ENCODE data around the gene RAB41.

The RAB41 gene

DNA sequence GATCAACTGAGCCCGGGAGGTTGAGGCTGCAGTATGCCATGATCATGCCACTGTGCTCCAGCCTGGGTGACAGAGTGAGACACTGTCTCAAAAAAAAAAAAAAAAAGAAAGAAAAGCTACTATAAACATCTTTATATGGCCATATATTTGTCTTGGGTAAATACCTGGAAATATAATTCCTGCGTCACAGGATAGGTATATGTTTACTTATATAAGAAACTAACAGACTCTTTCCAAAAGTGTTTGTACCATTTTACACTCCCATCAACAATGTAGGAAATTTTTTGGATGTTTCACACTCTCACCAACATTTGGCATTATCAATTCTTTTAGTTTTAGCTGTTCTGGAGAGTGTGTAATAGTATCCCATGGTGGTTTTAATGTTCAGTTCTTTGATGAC is 34.7 kb upstream of the RAB41 start:
- no peak overlapping the region for H2AK5ac ChIP-seq (ENCODE audit: low read length)
- H3K9ac ChIP-seq (ENCODE audit: low read length), result no peak overlapping the region
- no peak overlapping the region for H3K4ac ChIP-seq (ENCODE audit: low read depth, low read length)
- no peak overlapping the region for H3K4me2 ChIP-seq (ENCODE audit: low read length)
- no peaks in the 10 kb centered on the region for H3K36me3 ChIP-seq (ENCODE audit: control insufficient read depth, insufficient read depth, low read length)
- no peak overlapping the region for H2BK5ac ChIP-seq (ENCODE audit: low read length)
- H3K4me1 ChIP-seq (ENCODE audit: control insufficient read depth, low read depth, low read length), result no peaks in the 10 kb centered on the region
- H3K18ac ChIP-seq (ENCODE audit: low read length), result no peak overlapping the region
- H3K79me1 ChIP-seq (ENCODE audit: low read length), result no peaks in the 10 kb centered on the region
- no CpG with 5 or more reads among the region's 2 CpGs for WGBS (ENCODE audit: extremely low coverage, insufficient coverage, low lambda C conversion rate)
- DNase-seq, result no peak
- no peak overlapping the region for H2BK15ac ChIP-seq (replicated peaks; ENCODE audit: low read depth)
- no peak overlapping the region for H4K5ac ChIP-seq (ENCODE audit: low read length)
- H3K79me2 ChIP-seq (ENCODE audit: control insufficient read depth, insufficient read depth, low read length), result no peaks in the 10 kb centered on the region
- no peak overlapping the region for H4K8ac ChIP-seq (ENCODE audit: low read depth, low read length)
- H3K4me3 ChIP-seq (ENCODE audit: low read length), result no peak overlapping the region
- H3K23ac ChIP-seq (ENCODE audit: low read length), result no peak overlapping the region
- H3K27ac ChIP-seq (ENCODE audit: low read depth, low read length), result no peak overlapping the region
- no peak overlapping the region for H2BK120ac ChIP-seq (ENCODE audit: low read depth, low read length)
- no peaks in the 10 kb centered on the region for H3K27me3 ChIP-seq (ENCODE audit: insufficient read depth, low read length, poor library complexity)
- H3K56ac ChIP-seq (ENCODE audit: low read length), result no peak overlapping the region

DNA sequence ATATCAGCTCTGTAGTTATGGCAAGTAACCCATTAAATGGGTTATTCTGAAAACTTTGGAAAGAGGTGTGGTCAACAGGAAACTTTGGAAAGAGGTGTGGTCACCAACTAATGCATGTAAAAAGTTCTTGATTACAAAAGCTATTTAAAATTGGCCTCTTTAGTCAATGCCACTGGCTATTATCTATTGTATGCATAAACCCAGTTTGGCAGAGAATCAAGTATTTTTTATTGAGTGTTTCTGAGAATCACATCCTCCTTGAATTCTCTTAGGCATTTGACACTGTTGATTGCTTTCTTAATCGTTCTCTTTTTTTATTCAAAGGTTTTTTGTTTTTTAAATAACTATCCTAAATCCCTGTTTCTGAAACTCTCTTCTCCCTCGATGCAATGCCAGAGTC is 29.5 kb upstream of the RAB41 start:
- H2BK15ac ChIP-seq (replicated peaks; ENCODE audit: low read depth), result no peak overlapping the region
- H2AK5ac ChIP-seq (ENCODE audit: low read length), result no peak overlapping the region
- H3K4me1 ChIP-seq (ENCODE audit: control insufficient read depth, low read depth, low read length), result no peaks in the 10 kb centered on the region
- H4K5ac ChIP-seq (ENCODE audit: low read length), result no peak overlapping the region
- no peak overlapping the region for H3K4me2 ChIP-seq (ENCODE audit: low read length)
- no peak overlapping the region for H4K8ac ChIP-seq (ENCODE audit: low read depth, low read length)
- no CpG with 5 or more reads among the region's 2 CpGs for WGBS (ENCODE audit: extremely low coverage, insufficient coverage, low lambda C conversion rate)
- no peak overlapping the region for H3K56ac ChIP-seq (ENCODE audit: low read length)
- H2BK120ac ChIP-seq (ENCODE audit: low read depth, low read length), result no peak overlapping the region
- H2BK5ac ChIP-seq (ENCODE audit: low read length), result no peak overlapping the region
- no peaks in the 10 kb centered on the region for H3K36me3 ChIP-seq (ENCODE audit: control insufficient read depth, insufficient read depth, low read length)
- no peak overlapping the region for H3K9ac ChIP-seq (ENCODE audit: low read length)
- no peak overlapping the region for H3K23ac ChIP-seq (ENCODE audit: low read length)
- no peak overlapping the region for H3K4ac ChIP-seq (ENCODE audit: low read depth, low read length)
- H3K79me2 ChIP-seq (ENCODE audit: control insufficient read depth, insufficient read depth, low read length), result no peaks in the 10 kb centered on the region
- H3K27me3 ChIP-seq (ENCODE audit: insufficient read depth, low read length, poor library complexity), result no peaks in the 10 kb centered on the region
- no peak for DNase-seq
- no peak overlapping the region for H3K18ac ChIP-seq (ENCODE audit: low read length)
- H3K79me1 ChIP-seq (ENCODE audit: low read length), result no peaks in the 10 kb centered on the region
- no peak overlapping the region for H3K27ac ChIP-seq (ENCODE audit: low read depth, low read length)
- H3K4me3 ChIP-seq (ENCODE audit: low read length), result no peak overlapping the region

DNA sequence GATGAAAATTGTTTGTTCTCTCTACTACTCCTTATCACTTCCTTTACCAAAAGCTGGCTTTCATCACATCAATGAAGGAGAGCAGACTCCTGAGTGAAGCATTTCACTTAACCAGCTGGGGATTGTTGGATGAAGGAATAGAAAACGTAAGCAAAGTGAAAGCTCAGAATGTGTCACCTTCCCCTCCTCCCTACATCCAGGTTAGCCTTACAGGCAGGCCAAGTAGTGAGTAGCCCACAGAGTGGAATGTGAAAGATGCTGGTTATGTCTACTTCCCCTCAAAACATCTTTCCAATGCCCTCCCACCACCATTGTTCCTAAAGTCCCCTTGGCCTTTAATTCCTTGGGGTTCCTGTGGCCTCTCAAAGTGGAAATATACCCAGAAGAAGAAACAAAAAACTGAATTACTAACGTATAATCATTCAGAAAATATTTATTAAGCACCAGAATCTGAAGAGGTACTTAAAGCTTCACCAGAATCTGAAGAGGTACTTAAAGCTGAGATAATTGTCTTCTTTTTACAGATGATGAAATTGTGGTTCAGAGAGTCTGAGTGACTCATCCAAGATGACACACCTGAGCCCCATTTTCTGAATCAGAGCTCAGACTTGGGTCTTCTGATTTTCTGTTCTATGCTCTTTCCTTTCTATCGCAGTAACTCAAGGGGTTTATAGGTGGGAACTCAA is 28.5 kb upstream of the RAB41 start:
- Histone ChIP-seq H3K27me3 (ENCODE audit: insufficient read depth, low read length, poor library complexity) (no peaks in the 10 kb centered on the region), H3K4ac (ENCODE audit: low read depth, low read length) (no peak overlapping the region), H3K23ac (ENCODE audit: low read length) (no peak overlapping the region), H3K4me2 (ENCODE audit: low read length) (no peak overlapping the region), H3K56ac (ENCODE audit: low read length) (no peak overlapping the region), H3K4me1 (ENCODE audit: control insufficient read depth, low read depth, low read length) (no peaks in the 10 kb centered on the region), H3K27ac (ENCODE audit: low read depth, low read length) (no peak overlapping the region), H3K4me3 (ENCODE audit: low read length) (no peak overlapping the region), H3K9ac (ENCODE audit: low read length) (no peak overlapping the region), H2BK5ac (ENCODE audit: low read length) (no peak overlapping the region), H3K36me3 (ENCODE audit: control insufficient read depth, insufficient read depth, low read length) (no peaks in the 10 kb centered on the region), H4K5ac (ENCODE audit: low read length) (no peak overlapping the region), H2BK120ac (ENCODE audit: low read depth, low read length) (no peak overlapping the region), H3K79me1 (ENCODE audit: low read length) (no peaks in the 10 kb centered on the region), H2BK15ac (replicated peaks; ENCODE audit: low read depth) (no peak overlapping the region), H2AK5ac (ENCODE audit: low read length) (no peak overlapping the region), H4K8ac (ENCODE audit: low read depth, low read length) (no peak overlapping the region), H3K18ac (ENCODE audit: low read length) (no peak overlapping the region), H3K79me2 (ENCODE audit: control insufficient read depth, insufficient read depth, low read length) (no peaks in the 10 kb centered on the region)
- DNase-seq, result peak; percentile 22
- WGBS (ENCODE audit: extremely low coverage, insufficient coverage, low lambda C conversion rate), result no CpG with 5 or more reads among the region's 3 CpGs

DNA sequence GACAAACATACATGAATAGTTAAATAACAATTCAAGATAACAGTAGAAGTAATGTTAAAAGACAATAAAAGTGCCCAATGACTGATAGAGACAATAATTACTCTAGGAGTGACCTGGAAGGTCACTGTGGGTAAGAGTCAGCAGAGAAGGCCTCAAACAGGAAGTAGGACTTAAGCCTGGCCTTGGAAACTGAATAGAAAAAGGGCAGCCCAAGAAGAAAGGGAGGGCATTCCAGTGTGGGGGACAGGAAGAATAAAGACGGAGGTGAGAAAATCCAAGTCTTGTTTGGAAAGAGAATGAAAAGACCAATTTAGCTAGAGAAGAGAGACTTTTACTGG is 27.9 kb upstream of the RAB41 start:
- Histone ChIP-seq H3K23ac (ENCODE audit: low read length) (no peak overlapping the region), H3K27me3 (ENCODE audit: insufficient read depth, low read length, poor library complexity) (no peaks in the 10 kb centered on the region), H3K9ac (ENCODE audit: low read length) (no peak overlapping the region), H3K4ac (ENCODE audit: low read depth, low read length) (no peak overlapping the region), H3K18ac (ENCODE audit: low read length) (no peak overlapping the region), H3K4me2 (ENCODE audit: low read length) (no peak overlapping the region), H3K36me3 (ENCODE audit: control insufficient read depth, insufficient read depth, low read length) (no peaks in the 10 kb centered on the region), H3K79me1 (ENCODE audit: low read length) (no peaks in the 10 kb centered on the region), H3K27ac (ENCODE audit: low read depth, low read length) (no peak overlapping the region), H2BK120ac (ENCODE audit: low read depth, low read length) (no peak overlapping the region), H2BK15ac (replicated peaks; ENCODE audit: low read depth) (no peak overlapping the region), H2AK5ac (ENCODE audit: low read length) (no peak overlapping the region), H2BK5ac (ENCODE audit: low read length) (no peak overlapping the region), H3K79me2 (ENCODE audit: control insufficient read depth, insufficient read depth, low read length) (no peaks in the 10 kb centered on the region), H3K4me1 (ENCODE audit: control insufficient read depth, low read depth, low read length) (no peaks in the 10 kb centered on the region), H4K8ac (ENCODE audit: low read depth, low read length) (no peak overlapping the region), H4K5ac (ENCODE audit: low read length) (no peak overlapping the region), H3K4me3 (ENCODE audit: low read length) (no peak overlapping the region), H3K56ac (ENCODE audit: low read length) (no peak overlapping the region)
- no CpG with 5 or more reads among the region's 1 CpG for WGBS (ENCODE audit: extremely low coverage, insufficient coverage, low lambda C conversion rate)
- peak; percentile 40 for DNase-seq

- H3K56ac ChIP-seq (ENCODE audit: low read length), result no peak overlapping the region
- H3K18ac ChIP-seq (ENCODE audit: low read length), result no peak overlapping the region
- no peaks in the 10 kb centered on the region for H3K4me1 ChIP-seq (ENCODE audit: control insufficient read depth, low read depth, low read length)
- H3K9ac ChIP-seq (ENCODE audit: low read length), result no peak overlapping the region
- no peak overlapping the region for H4K8ac ChIP-seq (ENCODE audit: low read depth, low read length)
- no peak overlapping the region for H2BK120ac ChIP-seq (ENCODE audit: low read depth, low read length)
- no peak overlapping the region for H2BK15ac ChIP-seq (replicated peaks; ENCODE audit: low read depth)
- H3K27me3 ChIP-seq (ENCODE audit: insufficient read depth, low read length, poor library complexity), result no peaks in the 10 kb centered on the region
- H2AK5ac ChIP-seq (ENCODE audit: low read length), result no peak overlapping the region
- no peak for DNase-seq
- no peak overlapping the region for H3K4ac ChIP-seq (ENCODE audit: low read depth, low read length)
- H3K4me2 ChIP-seq (ENCODE audit: low read length), result no peak overlapping the region
- no CpG with 5 or more reads among the region's 3 CpGs for WGBS (ENCODE audit: extremely low coverage, insufficient coverage, low lambda C conversion rate)
- no peaks in the 10 kb centered on the region for H3K79me1 ChIP-seq (ENCODE audit: low read length)
- H3K23ac ChIP-seq (ENCODE audit: low read length), result no peak overlapping the region
- no peak overlapping the region for H3K4me3 ChIP-seq (ENCODE audit: low read length)
- no peaks in the 10 kb centered on the region for H3K36me3 ChIP-seq (ENCODE audit: control insufficient read depth, insufficient read depth, low read length)
- H3K27ac ChIP-seq (ENCODE audit: low read depth, low read length), result no peak overlapping the region
- no peaks in the 10 kb centered on the region for H3K79me2 ChIP-seq (ENCODE audit: control insufficient read depth, insufficient read depth, low read length)
- no peak overlapping the region for H4K5ac ChIP-seq (ENCODE audit: low read length)
- H2BK5ac ChIP-seq (ENCODE audit: low read length), result no peak overlapping the region
These were observed 27.1 kb upstream of the RAB41 start for GRCh38 chrX:70254909-70255308.

- Histone ChIP-seq H3K18ac (ENCODE audit: low read length) (no peak overlapping the region), H3K4me1 (ENCODE audit: control insufficient read depth, low read depth, low read length) (no peaks in the 10 kb centered on the region), H3K23ac (ENCODE audit: low read length) (no peak overlapping the region), H3K36me3 (ENCODE audit: control insufficient read depth, insufficient read depth, low read length) (no peaks in the 10 kb centered on the region), H3K4me3 (ENCODE audit: low read length) (no peak overlapping the region), H4K5ac (ENCODE audit: low read length) (no peak overlapping the region), H3K27me3 (ENCODE audit: insufficient read depth, low read length, poor library complexity) (no peaks in the 10 kb centered on the region), H3K4ac (ENCODE audit: low read depth, low read length) (no peak overlapping the region), H2BK120ac (ENCODE audit: low read depth, low read length) (no peak overlapping the region), H3K4me2 (ENCODE audit: low read length) (no peak overlapping the region), H3K79me2 (ENCODE audit: control insufficient read depth, insufficient read depth, low read length) (no peaks in the 10 kb centered on the region), H2BK5ac (ENCODE audit: low read length) (no peak overlapping the region), H3K79me1 (ENCODE audit: low read length) (no peaks in the 10 kb centered on the region), H4K8ac (ENCODE audit: low read depth, low read length) (no peak overlapping the region), H2BK15ac (replicated peaks; ENCODE audit: low read depth) (no peak overlapping the region), H3K27ac (ENCODE audit: low read depth, low read length) (no peak overlapping the region), H3K9ac (ENCODE audit: low read length) (no peak overlapping the region), H3K56ac (ENCODE audit: low read length) (no peak overlapping the region), H2AK5ac (ENCODE audit: low read length) (no peak overlapping the region)
- WGBS (ENCODE audit: extremely low coverage, insufficient coverage, low lambda C conversion rate), result no CpG with 5 or more reads among the region's 2 CpGs
- no peak for DNase-seq
These were observed 26.5 kb upstream of the RAB41 start for GRCh38 chrX:70255452-70255851.

Measured in mesendoderm (in vitro differentiated cells).